ENCODE results near the gene RMI2. TPM values are rescaled to one million over a fixed set of nuclear protein-coding genes. Genes with fewer than 3 reads are reported as not detected.

The RMI2 gene
- total RNA-seq, 1 experiment from 2014 or later, result 11.1 TPM

DNA sequence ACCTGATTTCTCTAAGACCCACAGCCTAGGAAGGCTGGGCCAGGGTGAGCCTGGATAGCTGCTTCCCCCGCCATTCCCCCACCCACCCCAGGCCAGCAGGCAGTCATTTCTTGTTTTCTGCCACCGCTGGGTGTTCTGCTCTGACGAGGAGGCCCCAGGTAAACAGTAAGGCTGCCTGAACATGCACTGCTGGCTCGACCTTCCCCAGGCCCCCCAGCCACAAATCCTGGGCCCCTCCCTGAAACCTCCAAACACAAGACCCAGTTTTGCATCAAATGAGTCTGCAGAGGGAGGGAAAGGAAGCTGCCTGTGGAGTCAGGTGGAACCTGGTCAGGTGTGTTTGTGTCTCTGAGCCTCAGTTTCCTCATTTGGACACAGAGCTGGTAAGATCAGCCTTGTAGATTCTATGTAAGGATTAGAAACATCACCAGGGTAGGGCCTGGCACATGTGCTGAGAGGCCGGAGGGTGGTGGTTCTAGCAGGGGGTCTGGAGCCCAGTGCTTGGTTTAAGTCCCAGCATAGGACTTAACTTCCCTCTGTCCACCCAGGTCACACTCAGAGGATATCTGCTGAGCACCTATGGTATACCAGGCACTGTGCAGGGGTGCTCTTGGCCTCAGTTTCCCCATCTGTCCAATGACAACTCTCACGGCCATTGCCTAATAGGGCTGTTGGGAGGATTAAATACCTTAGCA is 45.2 kb upstream of the RMI2 start:
- intact Hi-C loops (cut with micrococcal nuclease; ENCODE audit: unreplicated experiment), result no loop called here
- ChIA-PET POLR2A (no interaction called here), CTCF (no interaction called here)
- no TSS peak for BruUV-seq (replicated peaks)
- H3K4me3 ChIP-seq (ENCODE audit: low read depth in 2 of 2, low read length in 2 of 2), result no peak overlapping the region
- H3K27ac ChIP-seq (ENCODE audit: low read length), result no peak overlapping the region
- DNase-seq (ENCODE audit: low read depth, low spot score) (no peak), ATAC-seq (no peak)
- H3K36me3 ChIP-seq (ENCODE audit: control insufficient read depth, insufficient read depth, low read length), result no peaks in the 10 kb centered on the region
- in situ Hi-C loops (cut with HindIII; ENCODE audit: low pct_unique_long_range_greater_than_20kb, low sequenced_read_pairs), result no loop called here
- TF ChIP-seq, protein P1, sequence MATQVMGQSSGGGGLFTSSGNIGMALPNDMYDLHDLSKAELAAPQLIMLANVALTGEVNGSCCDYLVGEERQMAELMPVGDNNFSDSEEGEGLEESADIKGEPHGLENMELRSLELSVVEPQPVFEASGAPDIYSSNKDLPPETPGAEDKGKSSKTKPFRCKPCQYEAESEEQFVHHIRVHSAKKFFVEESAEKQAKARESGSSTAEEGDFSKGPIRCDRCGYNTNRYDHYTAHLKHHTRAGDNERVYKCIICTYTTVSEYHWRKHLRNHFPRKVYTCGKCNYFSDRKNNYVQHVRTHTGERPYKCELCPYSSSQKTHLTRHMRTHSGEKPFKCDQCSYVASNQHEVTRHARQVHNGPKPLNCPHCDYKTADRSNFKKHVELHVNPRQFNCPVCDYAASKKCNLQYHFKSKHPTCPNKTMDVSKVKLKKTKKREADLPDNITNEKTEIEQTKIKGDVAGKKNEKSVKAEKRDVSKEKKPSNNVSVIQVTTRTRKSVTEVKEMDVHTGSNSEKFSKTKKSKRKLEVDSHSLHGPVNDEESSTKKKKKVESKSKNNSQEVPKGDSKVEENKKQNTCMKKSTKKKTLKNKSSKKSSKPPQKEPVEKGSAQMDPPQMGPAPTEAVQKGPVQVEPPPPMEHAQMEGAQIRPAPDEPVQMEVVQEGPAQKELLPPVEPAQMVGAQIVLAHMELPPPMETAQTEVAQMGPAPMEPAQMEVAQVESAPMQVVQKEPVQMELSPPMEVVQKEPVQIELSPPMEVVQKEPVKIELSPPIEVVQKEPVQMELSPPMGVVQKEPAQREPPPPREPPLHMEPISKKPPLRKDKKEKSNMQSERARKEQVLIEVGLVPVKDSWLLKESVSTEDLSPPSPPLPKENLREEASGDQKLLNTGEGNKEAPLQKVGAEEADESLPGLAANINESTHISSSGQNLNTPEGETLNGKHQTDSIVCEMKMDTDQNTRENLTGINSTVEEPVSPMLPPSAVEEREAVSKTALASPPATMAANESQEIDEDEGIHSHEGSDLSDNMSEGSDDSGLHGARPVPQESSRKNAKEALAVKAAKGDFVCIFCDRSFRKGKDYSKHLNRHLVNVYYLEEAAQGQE (IDR thresholded peaks at IDR 0.05; ENCODE audit: insufficient read depth in 1 of 2, low read depth in 2 of 2, low read length in 1 of 2), result no peak
- no peak for TF ChIP-seq CTCF (IDR thresholded peaks at IDR 0.05)
- TF ChIP-seq POLR2AphosphoS5 (IDR thresholded peaks at IDR 0.05; ENCODE audit: low read depth, low read length), result no peak
- no peak for TF ChIP-seq TCF7L2 (IDR thresholded peaks at IDR 0.05; ENCODE audit: low read depth, low read length)
- no peak for TF ChIP-seq SIN3A (IDR thresholded peaks at IDR 0.05; ENCODE audit: borderline replicate concordance, insufficient read depth, low read depth, low read length)
- no peaks in the 10 kb centered on the region for H3K9me3 ChIP-seq (ENCODE audit: control insufficient read depth, insufficient read depth, low read depth, low read length)
- no peaks in the 10 kb centered on the region for H3K27me3 ChIP-seq (ENCODE audit: control insufficient read depth, insufficient read depth, low read length)
- H3K4me1 ChIP-seq (ENCODE audit: control insufficient read depth, insufficient read depth, low read length), result peaks cover 15% of the 10 kb centered on the region

- Histone ChIP-seq H3K9me3 (ENCODE audit: control insufficient read depth, insufficient read depth, low read depth, low read length) (no peaks in the 10 kb centered on the region), H3K4me3 (ENCODE audit: low read depth in 2 of 2, low read length in 2 of 2) (no peak overlapping the region), H3K27me3 (ENCODE audit: control insufficient read depth, insufficient read depth, low read length) (no peaks in the 10 kb centered on the region), H3K4me1 (ENCODE audit: control insufficient read depth, insufficient read depth, low read length) (peaks cover 15% of the 10 kb centered on the region), H3K36me3 (ENCODE audit: control insufficient read depth, insufficient read depth, low read length) (no peaks in the 10 kb centered on the region), H3K27ac (ENCODE audit: low read length) (no peak overlapping the region)
- no TSS peak for BruUV-seq (replicated peaks)
- in situ Hi-C loops (cut with HindIII; ENCODE audit: low pct_unique_long_range_greater_than_20kb, low sequenced_read_pairs) (no loop called here), intact Hi-C loops (cut with micrococcal nuclease; ENCODE audit: unreplicated experiment) (no loop called here)
- no peak for DNase-seq (ENCODE audit: low read depth, low spot score)
- POLR2A ChIA-PET, result no interaction called here
- CTCF ChIA-PET, result no interaction called here
- TF ChIP-seq CTCF (IDR thresholded peaks at IDR 0.05), result no peak
- no peak for ATAC-seq
Measured at GRCh38 chr16:11300560-11300892, 44.7 kb upstream of the RMI2 start.
